ENCODE results near the gene TRMT11.
A peak's percentile ranks its signal among the peaks of the same experiment; 100 is the strongest.
"Not testable (repeated sequence)": the region's sequence is repeated elsewhere in the genome, so short reads cannot be mapped to it uniquely, and the experiment has no call there.

Gene TRMT11

DNA sequence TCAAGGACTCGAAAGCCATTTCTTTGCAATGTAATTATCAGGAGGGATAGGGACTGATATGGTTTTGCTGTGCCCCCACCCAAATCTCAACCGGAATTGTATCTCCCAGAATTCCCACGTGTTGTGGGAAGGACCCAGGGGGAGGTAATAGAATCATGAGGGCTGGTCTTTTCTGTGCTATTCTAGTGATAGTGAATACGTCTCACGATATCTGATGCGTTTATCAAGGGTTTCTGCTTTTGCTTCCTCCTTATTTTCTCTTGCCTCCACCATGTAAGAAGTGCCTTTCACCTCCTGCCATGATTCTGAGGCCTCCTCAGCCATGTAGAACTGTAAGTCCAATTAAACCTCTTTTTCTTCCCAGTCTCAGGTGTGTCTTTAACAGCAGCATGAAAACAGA lies 35.6 kb upstream of the TRMT11 start:
- H3K36me3 Mint-ChIP-seq (ENCODE audit: low read depth); H3K4me1 Mint-ChIP-seq; H3K4me3 Mint-ChIP-seq; H3K27ac Mint-ChIP-seq; ATAC-seq; H3K9me3 Mint-ChIP-seq; DNase-seq: not testable (repeated sequence)
- peaks cover 10% of the 10 kb centered on the region for H3K27me3 Mint-ChIP-seq

DNA sequence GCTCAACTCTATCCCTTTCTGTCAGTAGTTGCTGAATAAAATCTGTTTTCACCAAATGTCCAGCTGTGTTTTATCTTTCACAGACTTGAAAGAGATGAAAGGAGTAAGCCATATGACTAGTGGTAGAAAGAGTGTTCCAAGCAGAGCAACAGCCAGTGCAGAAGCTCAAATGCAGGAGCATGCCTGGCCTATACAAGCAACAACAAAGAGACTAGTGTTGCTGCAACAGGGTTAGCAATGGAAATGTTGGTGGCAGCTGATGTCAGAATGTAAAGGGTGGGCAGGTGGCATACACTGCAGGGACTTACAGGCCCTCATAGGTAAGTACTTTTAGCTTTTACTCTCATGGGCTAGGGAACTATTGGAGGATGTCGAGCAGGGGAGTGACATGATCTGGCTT lies 35.0 kb upstream of the TRMT11 start:
- H3K9me3 Mint-ChIP-seq = no peaks in the 10 kb centered on the region
- H3K4me1 Mint-ChIP-seq = peaks cover 9% of the 10 kb centered on the region
- DNase-seq (no peak), ATAC-seq (no peak)
- no peak overlapping the region for H3K27ac Mint-ChIP-seq
- peaks cover 10% of the 10 kb centered on the region for H3K27me3 Mint-ChIP-seq
- no peaks in the 10 kb centered on the region for H3K36me3 Mint-ChIP-seq (ENCODE audit: low read depth)
- H3K4me3 Mint-ChIP-seq = no peak overlapping the region

DNA sequence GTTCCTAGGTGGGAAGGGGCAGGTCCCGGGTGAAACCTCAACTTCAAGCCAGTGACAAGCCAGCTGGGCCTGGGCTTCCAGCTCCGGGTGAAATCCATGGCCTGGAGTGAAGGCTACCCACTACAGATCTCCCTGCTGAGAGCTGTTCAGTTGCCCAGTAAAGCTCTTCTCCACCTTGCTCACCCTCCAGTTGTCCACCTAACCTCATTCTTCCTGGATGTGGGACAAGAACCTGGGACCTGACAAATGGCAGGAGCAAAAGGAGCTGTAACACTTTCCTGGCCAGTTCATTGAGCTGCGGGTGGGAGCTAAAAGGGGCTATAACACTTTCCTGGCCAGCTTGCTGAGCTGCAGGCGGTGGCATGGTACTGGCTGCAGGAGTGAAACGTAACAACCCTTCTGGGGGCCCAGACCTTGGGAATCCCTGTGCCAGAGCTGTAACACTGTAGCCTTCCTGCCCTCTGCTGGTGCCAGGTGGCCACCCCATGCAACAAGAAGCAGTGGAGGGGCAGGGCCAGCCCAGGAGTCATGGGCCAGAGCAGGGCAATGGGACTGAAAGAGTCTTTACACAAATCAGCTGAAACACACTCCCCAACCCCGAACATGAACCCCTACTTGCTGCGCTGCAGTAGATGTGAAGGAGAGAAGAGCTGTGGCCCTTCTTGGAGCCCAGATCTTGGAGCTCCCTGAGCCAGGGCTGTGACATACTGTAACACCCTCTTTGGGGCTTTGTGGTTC lies 33.4 kb upstream of the TRMT11 start:
- Mint-ChIP-seq H3K36me3 (ENCODE audit: low read depth) (no peaks in the 10 kb centered on the region), H3K4me1 (peaks cover 8% of the 10 kb centered on the region), H3K27me3 (peaks cover 10% of the 10 kb centered on the region), H3K4me3 (no peak overlapping the region), H3K27ac (no peak overlapping the region), H3K9me3 (no peaks in the 10 kb centered on the region)
- ATAC-seq (peak; percentile 34), DNase-seq (peak; percentile 34)

DNA sequence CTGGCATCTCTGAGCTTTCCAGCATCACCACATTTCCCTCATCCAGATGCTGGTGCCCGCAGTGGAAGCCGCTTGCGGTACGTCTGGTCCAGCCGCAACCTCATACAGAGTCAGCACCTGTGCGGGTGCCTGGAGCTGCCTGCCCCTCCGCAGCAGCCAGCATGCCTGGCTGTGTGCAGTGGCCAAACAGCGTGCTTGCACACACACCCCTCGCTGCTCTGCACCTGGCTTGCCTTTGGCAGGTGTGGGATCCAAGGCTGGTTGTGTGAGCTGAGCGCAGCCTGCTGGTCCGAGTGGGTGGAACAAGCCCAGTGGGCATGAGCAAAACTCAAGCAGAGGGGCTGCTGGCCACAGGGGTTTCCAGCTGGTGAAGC lies 32.9 kb upstream of the TRMT11 start:
- no peak for ATAC-seq
- H3K9me3 Mint-ChIP-seq = no peaks in the 10 kb centered on the region
- peaks cover 8% of the 10 kb centered on the region for H3K4me1 Mint-ChIP-seq
- H3K27me3 Mint-ChIP-seq = peaks cover 10% of the 10 kb centered on the region
- H3K4me3 Mint-ChIP-seq = no peak overlapping the region
- H3K36me3 Mint-ChIP-seq (ENCODE audit: low read depth) = no peaks in the 10 kb centered on the region
- DNase-seq = no peak
- H3K27ac Mint-ChIP-seq = no peak overlapping the region

DNA sequence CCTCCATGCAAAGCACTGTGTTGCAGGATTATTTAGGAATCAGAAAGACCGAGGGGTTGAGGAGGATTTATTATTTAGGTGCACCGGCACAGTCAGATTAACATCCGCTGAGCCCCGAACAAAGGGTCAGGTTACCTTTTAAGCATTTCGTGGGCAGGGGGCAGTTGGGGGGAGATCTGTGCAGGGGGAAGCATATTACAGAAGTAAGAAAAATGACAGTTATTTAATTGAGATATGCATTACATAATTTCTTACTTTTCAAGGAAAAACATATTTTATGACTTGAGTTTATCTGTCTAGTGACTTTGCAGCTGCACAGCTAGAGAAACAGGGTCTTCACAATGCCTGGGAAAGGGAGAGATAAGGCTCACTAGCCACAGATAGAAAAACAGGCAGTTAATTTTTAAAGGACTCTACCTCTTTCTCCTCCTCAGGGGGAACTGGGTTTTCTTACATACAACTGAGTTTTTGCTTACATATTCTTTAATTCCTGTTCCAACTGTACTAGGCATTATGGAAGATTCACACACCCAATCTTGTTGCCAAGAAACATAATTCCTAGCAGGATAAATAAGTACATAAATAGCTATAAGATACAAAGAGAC lies 31.5 kb upstream of the TRMT11 start:
- DNase-seq (no peak), ATAC-seq (no peak)
- Mint-ChIP-seq H3K4me1 (peaks cover 8% of the 10 kb centered on the region), H3K4me3 (peak overlapping the region; percentile 1), H3K27me3 (peaks cover 8% of the 10 kb centered on the region), H3K9me3 (no peaks in the 10 kb centered on the region), H3K36me3 (ENCODE audit: low read depth) (no peaks in the 10 kb centered on the region), H3K27ac (no peak overlapping the region)

DNA sequence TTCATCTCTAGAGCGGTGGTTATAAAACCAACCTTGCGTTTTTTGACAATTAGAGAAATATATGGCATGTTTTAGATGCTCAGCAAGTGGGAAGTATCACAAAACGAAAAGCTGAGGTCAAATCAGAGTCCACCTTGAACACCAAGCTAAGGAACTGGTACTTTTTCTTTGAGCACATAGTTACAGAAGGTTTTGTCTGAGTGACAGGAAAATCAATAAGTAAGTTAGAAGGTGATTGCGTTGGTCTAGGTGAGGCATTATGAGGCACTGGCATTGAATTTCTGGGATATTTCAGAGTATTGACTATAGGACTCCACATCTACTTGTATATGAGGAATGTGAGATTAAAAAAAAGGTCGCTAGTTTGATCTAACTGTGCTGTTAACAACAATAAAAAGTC lies 30.4 kb upstream of the TRMT11 start:
- H3K27ac Mint-ChIP-seq = no peak overlapping the region
- peaks cover 10% of the 10 kb centered on the region for H3K4me1 Mint-ChIP-seq

DNA sequence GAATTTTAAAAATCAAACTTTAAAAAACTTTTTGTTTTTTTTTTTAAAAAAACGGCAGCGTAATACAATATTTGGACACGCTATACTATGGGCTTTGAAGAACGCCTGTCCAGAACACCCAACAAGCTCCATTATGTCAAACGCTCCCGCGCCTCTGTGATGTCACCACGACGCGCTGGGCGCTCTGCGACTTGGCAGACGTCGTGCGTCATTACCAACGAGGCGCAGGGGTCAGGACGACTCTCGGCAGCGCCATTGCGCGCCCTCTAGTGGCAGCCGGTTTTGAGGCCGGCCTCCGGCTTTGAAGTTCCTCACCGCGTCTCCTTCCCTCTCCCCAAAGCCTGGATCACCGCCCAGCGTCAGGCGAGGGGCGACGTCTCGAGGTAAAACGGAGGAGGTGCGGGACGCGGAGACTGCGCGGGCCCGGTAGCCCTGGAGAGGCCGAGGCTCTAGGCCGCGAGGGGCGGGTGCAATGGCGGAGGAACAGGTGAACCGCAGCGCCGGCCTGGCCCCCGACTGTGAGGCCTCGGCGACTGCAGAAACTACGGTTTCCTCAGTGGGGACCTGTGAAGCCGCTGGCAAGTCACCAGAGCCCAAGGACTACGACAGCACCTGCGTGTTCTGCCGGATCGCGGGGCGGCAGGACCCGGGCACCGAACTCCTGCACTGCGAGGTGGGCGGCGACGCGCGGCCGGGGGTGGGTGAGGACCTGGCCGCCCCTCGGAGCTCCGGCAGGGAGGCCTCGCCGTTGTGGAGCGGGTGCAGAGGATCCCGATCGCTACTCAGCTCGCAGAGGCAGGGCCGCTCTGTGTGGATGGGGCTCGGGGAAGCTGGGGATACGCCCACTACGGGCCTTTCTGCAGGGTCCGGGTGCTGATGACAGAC lies 29.6 kb upstream of the TRMT11 start, which contains the start of gene HINT3:
Gene HINT3 (plus strand): TSS at position 265 of the 885 bp plus-strand sequence. CDS start 208 bp downstream, at position 473.
- Mint-ChIP-seq H3K4me3 (no peak within 1 kb of the TSS), H3K27ac (no peak within 1 kb of the TSS), H3K9me3 (no peaks in the 10 kb centered on the region), H3K4me1 (peaks cover 10% of the 10 kb centered on the region), H3K36me3 (ENCODE audit: low read depth) (no peaks in the 10 kb centered on the region), H3K27me3 (peaks cover 6% of the 10 kb centered on the region)
- DNase-seq (peak; percentile 100), ATAC-seq (peak; percentile 92)

More for the DNA sequence above, 30.4 kb upstream of the TRMT11 start:
- H3K27me3 Mint-ChIP-seq = peaks cover 8% of the 10 kb centered on the region
- no peaks in the 10 kb centered on the region for H3K9me3 Mint-ChIP-seq
- H3K36me3 Mint-ChIP-seq (ENCODE audit: low read depth) = no peaks in the 10 kb centered on the region
- DNase-seq (no peak), ATAC-seq (no peak)
- no peak overlapping the region for H3K4me3 Mint-ChIP-seq

DNA sequence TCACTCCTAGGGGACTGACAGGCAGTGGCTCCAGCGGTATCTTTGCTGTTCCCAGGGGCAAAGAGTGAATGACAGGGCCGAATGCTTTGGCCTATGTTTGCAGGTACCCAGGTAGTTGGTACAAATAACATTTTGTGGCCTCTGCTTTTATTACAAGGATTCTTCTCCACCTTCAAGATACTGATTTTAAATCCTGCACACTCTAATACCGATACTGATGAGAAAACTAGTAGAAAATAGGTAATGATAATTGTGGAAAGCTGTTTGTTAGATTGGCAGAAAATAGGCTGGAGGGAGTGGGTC lies 29.0 kb upstream of the TRMT11 start:
- Mint-ChIP-seq H3K4me3 (no peak overlapping the region), H3K27ac (no peak overlapping the region), H3K27me3 (peaks cover 1% of the 10 kb centered on the region), H3K9me3 (no peaks in the 10 kb centered on the region), H3K36me3 (ENCODE audit: low read depth) (no peaks in the 10 kb centered on the region), H3K4me1 (peaks cover 10% of the 10 kb centered on the region)
- ATAC-seq = no peak
- DNase-seq = no peak

DNA sequence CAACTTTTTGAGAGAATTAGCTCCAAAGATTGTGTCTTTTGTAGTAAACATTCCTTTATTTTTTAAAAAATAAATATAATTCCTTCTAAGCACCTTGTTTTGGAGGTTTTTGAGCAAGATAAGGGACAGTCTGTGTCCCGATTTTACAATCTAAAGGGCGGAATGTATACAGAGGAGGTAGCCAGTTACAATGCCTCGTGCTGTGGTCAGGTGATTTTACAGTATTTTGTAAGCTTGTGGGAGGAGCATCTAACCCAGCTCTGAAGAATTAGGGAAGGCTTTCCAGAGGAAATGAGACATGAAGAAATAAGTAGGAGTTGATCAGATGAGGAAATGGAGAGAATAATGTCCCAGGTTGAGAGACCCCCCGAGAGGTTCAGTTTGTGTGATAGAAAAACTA lies 28.5 kb upstream of the TRMT11 start:
- no peaks in the 10 kb centered on the region for H3K9me3 Mint-ChIP-seq

DNA sequence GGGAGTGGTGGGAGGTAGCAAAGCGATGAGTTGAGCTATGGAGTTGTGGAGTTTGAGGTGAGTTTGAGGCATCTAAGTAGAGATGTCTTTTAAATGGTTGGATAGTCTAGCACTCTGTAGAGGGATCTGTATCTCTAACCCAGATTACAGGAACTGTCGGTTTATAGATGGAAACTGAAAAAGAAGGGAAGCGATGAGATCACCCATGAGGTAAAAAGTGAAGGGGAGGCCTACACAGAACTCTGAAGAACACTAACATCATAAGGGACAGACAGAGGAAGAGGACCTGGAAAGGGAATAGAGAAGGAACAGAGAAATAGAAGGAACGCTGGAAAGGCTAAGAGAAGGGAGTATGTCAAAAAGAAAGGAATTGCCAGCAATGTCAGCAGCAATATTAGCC lies 27.3 kb upstream of the TRMT11 start:
- H3K27me3 Mint-ChIP-seq = no peaks in the 10 kb centered on the region
- H3K4me1 Mint-ChIP-seq = peaks cover 10% of the 10 kb centered on the region
- no peak overlapping the region for H3K27ac Mint-ChIP-seq
- H3K4me3 Mint-ChIP-seq = no peak overlapping the region
- no peaks in the 10 kb centered on the region for H3K9me3 Mint-ChIP-seq
- H3K36me3 Mint-ChIP-seq (ENCODE audit: low read depth) = no peaks in the 10 kb centered on the region
- ATAC-seq (no peak), DNase-seq (no peak)

More for the DNA sequence above, 28.5 kb upstream of the TRMT11 start:
- no peaks in the 10 kb centered on the region for H3K36me3 Mint-ChIP-seq (ENCODE audit: low read depth)
- H3K4me3 Mint-ChIP-seq = no peak overlapping the region
- H3K27me3 Mint-ChIP-seq = no peaks in the 10 kb centered on the region
- H3K4me1 Mint-ChIP-seq = peaks cover 10% of the 10 kb centered on the region
- H3K27ac Mint-ChIP-seq = no peak overlapping the region
- ATAC-seq (no peak), DNase-seq (no peak)

DNA sequence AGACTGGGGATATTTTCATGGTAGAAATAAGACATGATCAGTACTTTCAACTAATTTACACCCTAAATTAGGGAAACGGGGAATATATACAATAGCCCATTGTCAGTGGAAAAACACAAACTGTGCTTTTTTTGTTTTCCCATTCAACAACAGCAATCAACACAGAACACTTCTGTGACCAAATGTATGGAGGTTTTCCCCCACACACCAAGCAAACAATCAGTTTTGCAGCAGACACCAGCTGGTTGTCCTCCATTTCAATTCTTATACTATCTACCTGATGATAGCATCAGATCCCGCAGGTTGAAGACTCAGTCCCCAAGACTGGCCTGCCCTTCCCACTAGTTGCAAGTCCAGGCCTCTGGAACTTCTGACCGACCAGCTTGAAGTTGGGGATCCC lies 25.2 kb upstream of the TRMT11 start:
- no peak for ATAC-seq
- no peak overlapping the region for H3K27ac Mint-ChIP-seq
- no peaks in the 10 kb centered on the region for H3K27me3 Mint-ChIP-seq
- peaks cover 4% of the 10 kb centered on the region for H3K4me1 Mint-ChIP-seq
- no peak for DNase-seq
- H3K9me3 Mint-ChIP-seq = no peaks in the 10 kb centered on the region
- no peak overlapping the region for H3K4me3 Mint-ChIP-seq
- H3K36me3 Mint-ChIP-seq (ENCODE audit: low read depth) = no peaks in the 10 kb centered on the region

DNA sequence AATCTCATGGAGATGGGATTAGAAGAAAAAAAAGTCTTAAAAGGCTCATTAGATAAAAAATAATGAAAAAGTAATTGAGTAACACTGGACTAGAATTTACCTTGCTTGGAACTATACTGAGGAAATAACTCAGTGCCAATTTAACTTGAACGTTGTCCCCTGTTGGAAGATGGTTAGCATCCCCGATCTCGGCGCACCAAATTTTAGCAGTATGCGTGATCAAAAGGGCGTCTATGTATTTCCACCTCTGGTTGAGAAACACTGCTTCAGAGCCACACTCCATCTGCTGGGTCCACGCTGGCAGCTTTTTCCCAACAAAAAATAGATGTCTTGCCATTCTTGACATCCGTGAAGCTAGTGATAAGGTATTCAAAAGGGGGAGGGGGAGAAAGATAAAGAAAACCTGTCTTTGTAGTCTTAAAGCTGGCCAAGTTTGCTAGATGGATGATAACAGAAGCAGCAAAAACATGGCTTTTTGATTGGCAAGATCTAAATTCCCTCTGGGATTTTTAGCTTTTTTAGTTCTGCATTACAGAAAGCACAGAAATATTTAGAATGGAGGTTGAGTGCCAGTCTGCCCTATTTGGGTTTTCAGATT lies 23.3 kb upstream of the TRMT11 start:
- H3K4me3 Mint-ChIP-seq = no peak overlapping the region
- peaks cover 1% of the 10 kb centered on the region for H3K4me1 Mint-ChIP-seq
- no peaks in the 10 kb centered on the region for H3K9me3 Mint-ChIP-seq
- H3K27ac Mint-ChIP-seq = no peak overlapping the region
- ATAC-seq (no peak), DNase-seq (no peak)
- H3K27me3 Mint-ChIP-seq = no peaks in the 10 kb centered on the region
- H3K36me3 Mint-ChIP-seq (ENCODE audit: low read depth) = peaks cover 5% of the 10 kb centered on the region

DNA sequence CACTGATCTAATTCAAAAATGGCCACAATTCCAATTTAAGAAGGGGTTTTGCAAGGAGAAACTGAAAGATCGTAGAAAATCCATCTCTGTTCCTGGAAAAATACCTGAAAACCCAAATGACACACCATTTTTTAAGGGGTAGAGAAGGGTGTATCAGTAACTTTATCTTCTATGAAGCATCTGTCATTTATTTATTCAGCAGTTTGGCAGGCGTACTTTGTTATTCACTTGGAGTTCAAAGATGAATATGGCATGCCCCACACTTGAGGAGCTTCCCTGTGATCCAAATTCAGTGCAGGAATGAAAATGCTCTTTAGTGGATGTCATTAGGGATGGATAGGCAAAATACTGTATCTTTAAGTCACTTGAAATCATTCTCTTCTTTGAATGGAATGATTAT lies 22.5 kb upstream of the TRMT11 start:
- no peak for ATAC-seq
- DNase-seq = no peak
- no peaks in the 10 kb centered on the region for H3K9me3 Mint-ChIP-seq
- H3K4me3 Mint-ChIP-seq = no peak overlapping the region
- H3K27me3 Mint-ChIP-seq = no peaks in the 10 kb centered on the region
- peaks cover 4% of the 10 kb centered on the region for H3K4me1 Mint-ChIP-seq
- H3K36me3 Mint-ChIP-seq (ENCODE audit: low read depth) = peaks cover 5% of the 10 kb centered on the region
- H3K27ac Mint-ChIP-seq = no peak overlapping the region

DNA sequence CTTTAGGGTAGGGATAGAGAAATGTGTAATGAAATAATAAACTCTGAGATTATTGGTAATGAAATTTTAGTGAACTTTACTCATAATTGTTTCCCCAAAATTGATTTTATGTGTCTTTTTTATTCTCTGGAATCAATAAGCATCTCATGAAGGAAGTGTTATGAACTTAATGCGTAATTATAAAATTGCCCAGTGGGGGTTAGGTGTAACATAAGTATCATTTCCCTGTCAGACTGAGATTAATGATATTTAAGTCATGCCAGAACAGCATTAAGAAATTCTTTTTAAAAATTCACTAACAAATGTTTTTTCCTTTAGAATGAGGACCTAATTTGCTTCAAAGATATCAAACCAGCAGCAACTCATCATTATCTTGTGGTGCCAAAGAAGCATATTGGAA lies 19.8 kb upstream of the TRMT11 start:
- H3K27me3 Mint-ChIP-seq = no peaks in the 10 kb centered on the region
- H3K27ac Mint-ChIP-seq = no peak overlapping the region
- peaks cover 5% of the 10 kb centered on the region for H3K36me3 Mint-ChIP-seq (ENCODE audit: low read depth)
- no peaks in the 10 kb centered on the region for H3K9me3 Mint-ChIP-seq
- H3K4me3 Mint-ChIP-seq = no peak overlapping the region
- DNase-seq (no peak), ATAC-seq (no peak)
- H3K4me1 Mint-ChIP-seq = peaks cover 2% of the 10 kb centered on the region

Data from activated naive CD8-positive, alpha-beta T cell treated with anti-CD3 and anti-CD28 coated beads, Interleukin-2, amount 50 U/mL, for 24 hours (primary cell).